Measurements from ENCODE around the gene SRGAP2C.
"Not testable (repeated sequence)": the region's sequence is repeated elsewhere in the genome, so short reads cannot be mapped to it uniquely, and the experiment has no call there.

SRGAP2C gene

GRCh38 chr1:121385563-121386288 is 201.0 kb downstream of the SRGAP2C start:
- DNase-seq: not testable (repeated sequence)

- not testable (repeated sequence) for DNase-seq
Observed at GRCh38 chr1:121386319-121386948, 201.7 kb downstream of the SRGAP2C start.

- DNase-seq: not testable (repeated sequence)
Observed at GRCh38 chr1:121389895-121390560, 205.3 kb downstream of the SRGAP2C start.

- DNase-seq: not testable (repeated sequence)
Observed at GRCh38 chr1:121392130-121392529, 207.4 kb downstream of the SRGAP2C start.

GRCh38 chr1:121395718-121396201 is 211.0 kb downstream of the SRGAP2C start:
- not testable (repeated sequence) for DNase-seq

GRCh38 chr1:121396335-121397081 is 211.7 kb downstream of the SRGAP2C start:
- DNase-seq: peak; percentile 39

GRCh38 chr1:121397101-121397500 is 212.3 kb downstream of the SRGAP2C start:
- not testable (repeated sequence) for DNase-seq

- DNase-seq: not testable (repeated sequence)
Observed at GRCh38 chr1:121399193-121399592, 214.4 kb downstream of the SRGAP2C start.

- not testable (repeated sequence) for DNase-seq
Observed at GRCh38 chr1:121400108-121400507, 215.3 kb downstream of the SRGAP2C start.

- DNase-seq: not testable (repeated sequence)
Observed at GRCh38 chr1:121400541-121401310, 216.0 kb downstream of the SRGAP2C start.

GRCh38 chr1:121401375-121401955 is 216.7 kb downstream of the SRGAP2C start:
- DNase-seq: not testable (repeated sequence)

GRCh38 chr1:121403254-121403653 is 218.5 kb downstream of the SRGAP2C start:
- not testable (repeated sequence) for DNase-seq

GRCh38 chr1:121408354-121408753 is 223.6 kb downstream of the SRGAP2C start:
- no peak for DNase-seq

- no peak for DNase-seq
Observed at GRCh38 chr1:121413821-121414220, 229.0 kb downstream of the SRGAP2C start.

- DNase-seq: no peak
Observed at GRCh38 chr1:121414905-121415304, 230.1 kb downstream of the SRGAP2C start.

- no peak for DNase-seq
Observed at GRCh38 chr1:121417325-121417923, 232.6 kb downstream of the SRGAP2C start.

DNA sequence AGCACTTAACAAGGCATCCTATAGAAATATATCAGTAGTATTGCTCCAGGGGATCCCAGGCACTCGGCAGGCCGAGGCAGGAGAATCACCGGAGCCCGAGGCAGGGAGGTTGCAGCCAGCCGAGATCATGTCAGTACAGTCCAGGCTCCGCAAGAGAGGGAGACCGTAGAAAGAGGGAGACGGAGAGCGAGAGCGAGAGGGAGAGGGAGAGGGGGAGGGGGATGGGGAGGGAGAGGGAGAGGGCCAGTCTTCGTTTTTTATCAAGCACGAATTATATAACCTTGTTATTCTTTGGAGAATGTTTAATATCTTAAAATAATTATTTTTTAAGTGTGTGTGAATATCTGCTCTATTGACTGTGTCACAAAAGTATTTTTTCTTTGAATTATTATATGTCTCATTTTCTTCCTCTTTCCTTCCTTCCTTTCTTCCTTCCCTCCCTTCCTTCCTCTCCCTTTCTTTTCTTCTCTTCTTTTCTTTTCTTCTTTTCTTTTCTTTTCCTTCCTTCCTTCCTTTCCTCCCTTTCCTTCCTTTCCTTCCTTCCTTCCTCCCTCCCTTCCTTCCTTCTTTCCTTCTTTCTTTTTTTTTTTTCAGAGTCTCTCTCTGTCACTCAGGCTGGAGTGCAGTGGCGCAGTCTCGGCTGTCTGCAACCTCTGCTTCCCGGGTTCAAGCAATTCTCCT is 233.7 kb downstream of the SRGAP2C start:
- DNase-seq: no peak

GRCh38 chr1:121419050-121419615 is 234.4 kb downstream of the SRGAP2C start:
- DNase-seq: not testable (repeated sequence)

GRCh38 chr1:121421490-121421889 is 236.7 kb downstream of the SRGAP2C start:
- not testable (repeated sequence) for DNase-seq

DNA sequence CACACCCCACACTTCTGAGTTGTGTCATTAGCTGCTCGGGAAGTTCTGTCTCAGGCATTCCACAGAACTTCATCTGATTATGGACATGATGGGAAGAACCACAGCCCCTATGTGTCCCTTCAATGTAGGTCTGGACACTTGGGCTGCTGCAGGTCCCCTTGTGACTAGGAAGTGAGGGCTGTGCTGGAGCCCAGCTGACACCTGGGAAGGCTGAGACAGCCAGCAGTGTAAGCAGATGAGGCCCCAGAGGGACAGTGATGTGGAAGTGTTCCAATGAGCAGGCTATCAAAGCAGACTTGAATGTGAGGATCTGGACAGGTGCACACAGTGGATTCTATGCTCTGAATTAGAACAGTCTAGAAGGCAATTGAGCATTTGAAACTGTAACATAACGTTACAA is 239.2 kb downstream of the SRGAP2C start:
- not testable (repeated sequence) for DNase-seq

Data from hematopoietic multipotent progenitor cell treated with erythropoietin and hydrocortisone succinate and interleukin-3 and kit ligand, for 4 days (in vitro differentiated cells).